K562 (cell line): ENCODE measurements around the gene CFAP20DC. TPM values are rescaled to one million over a fixed set of nuclear protein-coding genes. Genes with fewer than 3 reads are reported as not detected.
A peak's percentile ranks its signal among the peaks of the same experiment; 100 is the strongest.

Experiments used
- ATF1 ChIP-seq, 2 experiments: fragments of 450-650 bp in 1 of 2; IDR thresholded peaks; 2 replicates each; pipeline ENCODE4 v1.6.1; 2016; ENCODE audit warnings: missing compliant biosample characterization in 1 of 2, missing genetic modification characterization in 1 of 2
- ATF2 ChIP-seq: sonication (generic); formaldehyde crosslinking; IDR thresholded peaks from 2 replicates; pipeline ENCODE4 v1.8.1; 2022; ENCODE audit warnings: missing genetic modification reagents
- CHD7 ChIP-seq: fragments of 200-600 bp; sonication (generic); IDR thresholded peaks from one replicate; pipeline ENCODE4 v1.6.1; 2012; ENCODE audit warnings: mild to moderate bottlenecking, low read depth, low read length, inconsistent platforms
- HLTF ChIP-seq: fragments of 450-650 bp; IDR thresholded peaks from 2 replicates; pipeline ENCODE4 v1.6.1; 2016
- MEF2A ChIP-seq: IDR thresholded peaks from 2 replicates; pipeline ENCODE4 v1.6.1; 2011; ENCODE audit warnings: low read depth, mild to moderate bottlenecking, low read length, moderate library complexity; ENCODE audit not compliant: control insufficient read depth
- MTA2 ChIP-seq: fragments of 450-650 bp; IDR thresholded peaks from 2 replicates; pipeline ENCODE4 v1.6.1; 2016; ENCODE audit warnings: low read depth
- NCOA6 ChIP-seq: fragments of 450-650 bp; IDR thresholded peaks from 2 replicates; pipeline ENCODE4 v1.6.1; 2017; ENCODE audit warnings: mild to moderate bottlenecking
- NFYB ChIP-seq: IDR thresholded peaks from 2 replicates; pipeline ENCODE4 v1.6.1; 2011; ENCODE audit warnings: mild to moderate bottlenecking, moderate library complexity; ENCODE audit not compliant: insufficient read length; ENCODE audit errors: extremely low read depth
- RBM34 ChIP-seq: fragments of 200-400 bp; formaldehyde crosslinking; IDR thresholded peaks from 2 replicates; pipeline ENCODE4 v1.6.1; 2018; ENCODE audit warnings: low read length, borderline replicate concordance; ENCODE audit not compliant: insufficient read depth
- SRSF1 ChIP-seq: fragments of 200-400 bp; formaldehyde crosslinking; IDR thresholded peaks from 2 replicates; pipeline ENCODE4 v1.6.1; 2017; ENCODE audit warnings: mild to moderate bottlenecking, low read depth, low read length, moderate library complexity
- STAT6 ChIP-seq: sonication (generic); formaldehyde crosslinking; IDR thresholded peaks from 2 replicates; pipeline ENCODE4 v1.8.1; 2023; ENCODE audit warnings: mild to moderate bottlenecking, missing genetic modification reagents
- TCFL5 ChIP-seq: fragments of 250-450 bp; sonication (Bioruptor Pico); conservative IDR thresholded peaks from 2 replicates; pipeline ENCODE4 v1.6.1; 2021; ENCODE audit warnings: mild to moderate bottlenecking, moderate library complexity, matching md5 sums
- ZNF76 ChIP-seq: fragments of 250-450 bp; sonication (Bioruptor Pico); IDR thresholded peaks from 2 replicates; pipeline ENCODE4 v1.4.0; 2020; ENCODE audit warnings: mild to moderate bottlenecking, moderate library complexity, borderline replicate concordance
- ZNF830 ChIP-seq: fragments of 250-450 bp; sonication (Bioruptor Pico); IDR thresholded peaks from 2 replicates; pipeline ENCODE4 v1.5.0; 2021; ENCODE audit warnings: mild to moderate bottlenecking
- polyA plus RNA-seq, 8 experiments: library from polyadenylated mRNA; depleted of rRNA in 4 of 8; stranded (reverse) in 5 of 8; unstranded in 3 of 8; fragments of >200 nt; fragmentation: Nextera tagmentation in 2 of 8; fragmentation: Illumina TruSeq in 1 of 8; extraction: Ambion mirVana in 2 of 8; extraction: Trizol in 1 of 8; gene quantifications; 2 replicates each; pipeline versions ENCODE4 v1.2.1 to v1.2.3, GENCODE V29; 2011 to 2014; ENCODE audit warnings: inconsistent platforms in 1 of 8, missing spikeins in 1 of 8
- total RNA-seq, 7 experiments: library from RNA; depleted of rRNA in 6 of 7; stranded (reverse); fragments of >200 nt in 6 of 7; fragmentation: Illumina TruSeq in 2 of 7; extraction: Trizol in 2 of 7; gene quantifications; 2 replicates each; pipeline versions ENCODE4 v1.2.1 to v1.2.3, GENCODE V29; 2011 to 2021; ENCODE audit warnings: low replicate concordance in 1 of 7

The CFAP20DC gene
- total and polyA plus RNA-seq, 9 of the 15 experiments (the other 6 are each of a cell fraction or from before 2014, with no cell fraction given), result 1.6 to 5.9 (median 4.6) TPM

GRCh38 chr3:58899953-58900298 lies 149.9 kb downstream of the CFAP20DC start (continued):
- TF ChIP-seq ATF2 (CRISPR knock-in tag) (no peak), HLTF (no peak), RBM34 (no peak), ZNF830 (CRISPR knock-in tag) (no peak), MEF2A (no peak), MTA2 (no peak), ZNF76 (CRISPR knock-in tag) (no peak), STAT6 (CRISPR knock-in tag) (no peak), SRSF1 (no peak), CHD7 (no peak), NCOA6 (no peak), TCFL5 (CRISPR knock-in tag) (no peak), NFYB (no peak), ATF1 (CRISPR knock-in tag; IDR thresholded peaks at IDR 0.05) (no peak), ATF1 (tag; IDR thresholded peaks at IDR 0.05) (0 out of 2 replicates have a peak, but pooled peaks have one; percentile 37)
